Activated CD4-positive, alpha-beta T cell treated with anti-CD3 and anti-CD28 coated beads, Interleukin-2, amount 50 U/mL, for 48 hours (primary cell): ENCODE results near the gene INAFM1.

Experiments used
- DNase-seq, 2 experiments: peaks; one replicate each; pipeline ENCODE4 v3.0.0-alpha.2; 2020

INAFM1 gene

GRCh38 chr19:47274071-47274890, at the start of gene INAFM1:
TSS of gene INAFM1 (plus strand) at chr19:47274885. CDS start at chr19:47274920, 35 bp downstream.
- peak; percentile 100 for DNase-seq

- peak; percentile 80 to 84 for DNase-seq
Observed at GRCh38 chr19:47225746-47226425, 48.8 kb upstream of the INAFM1 start.

- peak; percentile 61 to 75 for DNase-seq
Observed at GRCh38 chr19:47226426-47227351, 48.0 kb upstream of the INAFM1 start.

- peak; percentile 69 to 75 for DNase-seq
Observed at GRCh38 chr19:47227352-47228167, 47.1 kb upstream of the INAFM1 start.

- DNase-seq = peak; percentile 43 to 61
Observed at GRCh38 chr19:47228168-47228936, 46.3 kb upstream of the INAFM1 start.

- peak in 1 of 2 experiments; percentile 16 for DNase-seq
Observed at GRCh38 chr19:47228937-47229675, 45.6 kb upstream of the INAFM1 start.

GRCh38 chr19:47229676-47230053, 45.0 kb upstream of the INAFM1 start:
- DNase-seq = peak; percentile 15 to 32

GRCh38 chr19:47230054-47230920, 44.4 kb upstream of the INAFM1 start:
- peak; percentile 76 to 82 for DNase-seq

GRCh38 chr19:47230921-47231214, 43.8 kb upstream of the INAFM1 start, which contains the start of gene BBC3:
TSS of gene BBC3 (minus strand) at chr19:47231199. CDS start at chr19:47228431, 2,768 bp downstream.
- DNase-seq = no peak

- peak; percentile 89 to 90 for DNase-seq
Observed at GRCh38 chr19:47231215-47232054, 43.2 kb upstream of the INAFM1 start.

- peak; percentile 31 to 55 for DNase-seq
Observed at GRCh38 chr19:47232422-47233211, 42.1 kb upstream of the INAFM1 start.

- DNase-seq = no peak
Observed at GRCh38 chr19:47236072-47236675, 38.5 kb upstream of the INAFM1 start.

GRCh38 chr19:47239152-47239551, 35.5 kb upstream of the INAFM1 start:
- no peak for DNase-seq

- peak; percentile 46 to 54 for DNase-seq
Observed at GRCh38 chr19:47239610-47240296, 34.9 kb upstream of the INAFM1 start.

- no peak for DNase-seq
Observed at GRCh38 chr19:47240556-47240955, 34.1 kb upstream of the INAFM1 start.
